22Rv1 (cell line): ENCODE data around the gene TNFRSF1B.

Source experiments
- CTCF ChIP-seq: fragments of 450-650 bp; IDR thresholded peaks from 2 replicates; pipeline ENCODE4 v1.5.1; 2017; ENCODE audit warnings: mild to moderate bottlenecking
- ZFX ChIP-seq: fragments of 450-650 bp; IDR thresholded peaks from 2 replicates; pipeline ENCODE4 v1.6.1; 2017; ENCODE audit warnings: antibody characterized with exemption, borderline replicate concordance

- TF ChIP-seq CTCF (no peak), ZFX (no peak)
Measured at GRCh38 chr1:12183095-12183794, 16.5 kb downstream of the TNFRSF1B start.
